A549 (cell line): ENCODE results near the gene ACVRL1. TPM values are rescaled to one million over a fixed set of nuclear protein-coding genes. Genes with fewer than 3 reads are reported as not detected.

Experiments
- ATAC-seq, 2 experiments: fragments of 200-7000 bp in 1 of 2; fragments of >200 bp in 1 of 2; cut with Nextera tagmentation in 1 of 2; cut with Tn5 transposase in 1 of 2; 3 replicates each; pipeline versions ENCODE4 v1.8.0 to v1.9.1; 2018 to 2020; ENCODE audit warnings: mild to moderate bottlenecking in 1 of 2, moderate library complexity in 1 of 2
- CTCF ChIA-PET: fragments of 300-600 bp; sonication (Branson Sonifier 250); formaldehyde crosslinking; extraction: SDS; loops from one replicate; lab custom pipeline; 2021; ENCODE audit warnings: antibody characterized with exemption, inconsistent platforms; lab: Yijun Ruan, JAX
- POLR2A ChIA-PET: fragments of 350-600 bp; formaldehyde crosslinking; extraction: SDS; loops from one replicate; lab custom pipeline; 2021; ENCODE audit warnings: antibody characterized with exemption, inconsistent platforms; lab: Yijun Ruan, JAX
- DNase-seq, 2 experiments: peaks; one replicate each; pipeline versions ENCODE4 v3.0.0 to v3.0.0-alpha.2; 2011 to 2016; ENCODE audit warnings: low read depth in 1 of 2, low spot score in 1 of 2
- FAIRE-seq: peaks from 2 replicates; lab custom pipeline; 2011; peaks lifted over from hg19 to GRCh38; lab: Jason Lieb, UNC
- H3K27ac ChIP-seq, 2 experiments: fragments of >200 bp; sonication (Bioruptor Twin); formaldehyde crosslinking; 3 replicates each; pipeline ENCODE4 v1.5.1; 2016 to 2017
- H3K4me1 ChIP-seq: fragments of >200 bp; sonication (Bioruptor Twin); formaldehyde crosslinking; 3 replicates; pipeline ENCODE4 v1.6.1; 2016
- H3K4me2 ChIP-seq: fragments of >200 bp; sonication (Bioruptor Twin); formaldehyde crosslinking; 3 replicates; pipeline ENCODE4 v1.6.1; 2016
- H3K4me3 ChIP-seq: fragments of >200 bp; sonication (Bioruptor Twin); formaldehyde crosslinking; 3 replicates; pipeline ENCODE4 v1.5.1; 2016
- H3K9me3 ChIP-seq: fragments of >200 bp; sonication (Bioruptor Twin); formaldehyde crosslinking; 3 replicates; pipeline ENCODE4 v1.6.1; 2016
- BCL3 ChIP-seq: fragments of >200 bp; sonication (Bioruptor Twin); formaldehyde crosslinking; IDR thresholded peaks from 3 replicates; pipeline ENCODE4 v1.6.1; 2016
- CBX8 ChIP-seq: fragments of 200-600 bp; sonication (generic); IDR thresholded peaks from 2 replicates; pipeline ENCODE4 v1.6.1; 2016
- CTCF ChIP-seq: fragments of >200 bp; sonication (Bioruptor Twin); formaldehyde crosslinking; IDR thresholded peaks from 3 replicates; pipeline ENCODE4 v1.5.1; 2016
- EHF ChIP-seq: fragments of 250-450 bp; sonication (Bioruptor Pico); IDR thresholded peaks from 2 replicates; pipeline ENCODE4 v1.5.0; 2020; ENCODE audit warnings: mild to moderate bottlenecking
- HEYL ChIP-seq: fragments of 250-450 bp; sonication (Bioruptor Pico); IDR thresholded peaks from 2 replicates; pipeline ENCODE4 v1.8.0; 2021; ENCODE audit warnings: mild to moderate bottlenecking, moderate library complexity
- HOXB5 ChIP-seq: fragments of 250-450 bp; sonication (Bioruptor Pico); IDR thresholded peaks from 2 replicates; pipeline ENCODE4 v1.5.0; 2020; ENCODE audit warnings: mild to moderate bottlenecking, moderate library complexity
- JUN ChIP-seq, 2 experiments: fragments of >200 bp; sonication (Bioruptor Twin); formaldehyde crosslinking; IDR thresholded peaks; 2 replicates in 1 of 2; 3 replicates in 1 of 2; pipeline ENCODE4 v1.6.1; 2016 to 2017
- KDM1A ChIP-seq: fragments of 200-600 bp; sonication (generic); IDR thresholded peaks from 2 replicates; pipeline ENCODE4 v1.6.1; 2016; ENCODE audit warnings: low read depth, mild to moderate bottlenecking
- KDM5A ChIP-seq: fragments of 200-600 bp; sonication (generic); IDR thresholded peaks from 2 replicates; pipeline ENCODE4 v1.6.1; 2016; ENCODE audit warnings: antibody characterized with exemption, mild to moderate bottlenecking
- MAX ChIP-seq: IDR thresholded peaks from 2 replicates; pipeline ENCODE4 v1.6.1; 2012
- MAZ ChIP-seq: fragments of 150-350 bp; IDR thresholded peaks from 2 replicates; pipeline ENCODE4 v1.6.1; 2014; ENCODE audit warnings: antibody characterized with exemption, low read depth, low read length, borderline replicate concordance
- MYC ChIP-seq: IDR thresholded peaks from 2 replicates; pipeline ENCODE4 v1.6.1; 2012; ENCODE audit warnings: mild to moderate bottlenecking, inconsistent platforms, low read length, improper control_type of control experiment, borderline replicate concordance
- NPAS2 ChIP-seq: fragments of 250-450 bp; sonication (Bioruptor Pico); IDR thresholded peaks from 2 replicates; pipeline ENCODE4 v1.8.0; 2022; ENCODE audit warnings: mild to moderate bottlenecking, moderate library complexity, borderline replicate concordance
- NR3C1 ChIP-seq: fragments of >200 bp; sonication (Bioruptor Twin); formaldehyde crosslinking; IDR thresholded peaks from 3 replicates; pipeline ENCODE4 v1.6.1; 2017
- PBX3 ChIP-seq: IDR thresholded peaks from 2 replicates; pipeline ENCODE4 v1.6.1; 2012
- PHF8 ChIP-seq: fragments of 200-600 bp; sonication (generic); IDR thresholded peaks from 2 replicates; pipeline ENCODE4 v1.6.1; 2016; ENCODE audit warnings: low read depth, mild to moderate bottlenecking, antibody characterized with exemption, moderate library complexity, borderline replicate concordance
- POLR2AphosphoS2 ChIP-seq: conservative IDR thresholded peaks from 2 replicates; pipeline ENCODE4 v1.6.1; 2012; ENCODE audit warnings: low read length, improper control_type of control experiment, inconsistent platforms
- RARB ChIP-seq: fragments of 250-450 bp; sonication (Bioruptor Pico); IDR thresholded peaks from 2 replicates; pipeline ENCODE4 v1.8.0; 2021; ENCODE audit warnings: mild to moderate bottlenecking, moderate library complexity
- ZC3H11A ChIP-seq: fragments of 450-650 bp; IDR thresholded peaks from 2 replicates; pipeline ENCODE4 v1.6.1; 2014; ENCODE audit warnings: antibody characterized with exemption, mild to moderate bottlenecking
- ZFP36 ChIP-seq: fragments of 450-650 bp; IDR thresholded peaks from 2 replicates; pipeline ENCODE4 v1.6.1; 2014; ENCODE audit warnings: borderline replicate concordance; ENCODE audit not compliant: partially characterized antibody
- WGBS: methylation state at CpG from one replicate; pipeline ENCODE4 v1.1.6; 2017; ENCODE audit errors: missing lambda C conversion rate; 5-methylcytosine and 5-hydroxymethylcytosine counted together
- polyA plus RNA-seq, 4 experiments: library from polyadenylated mRNA; depleted of rRNA in 3 of 4; stranded (reverse); fragments of >200 nt; fragmentation: RNase III in 1 of 4; extraction: RNeasy Plus Mini Kit Qiagen cat#74134 plus additional on column Dnase treatment in 1 of 4; gene quantifications; 2 replicates in 3 of 4; 3 replicates in 1 of 4; pipeline ENCODE4 v1.2.3, GENCODE V29; 2011 to 2017
- TF ChIP-seq, protein P1 (sequence below): fragments of >200 bp; sonication (Bioruptor Twin); formaldehyde crosslinking; IDR thresholded peaks from 2 replicates; pipeline ENCODE4 v1.6.1; 2016

The ACVRL1 gene
- polyA plus RNA-seq, 2 of the 4 experiments (the other 2 are of a cell fraction): 0.03 TPM; not detected in 1

GRCh38 chr12:51906430-51907082 lies 748 bp upstream of the ACVRL1 start:
- Histone ChIP-seq H3K4me2 (no peak overlapping the region), H3K9me3 (no peaks in the 10 kb centered on the region), H3K4me3 (no peak overlapping the region), H3K4me1 (no peaks in the 10 kb centered on the region), H3K27ac (no peak overlapping the region)
- ChIA-PET CTCF (interaction anchor here (1.0 to 4.9 kb wide), 6 partner anchors 10 to 117 kb away, joined by 3 to 32 read pairs (median 3); no protein-coding TSS in a partner anchor), POLR2A (no interaction called here)
- 65% methylated on average over 14 of the region's 23 CpGs for WGBS
- FAIRE-seq (no peak), ATAC-seq (peak in 1 of 2 experiments; percentile 9; a peak in 2 of 6 replicates), DNase-seq (no peak)
- no peak for TF ChIP-seq KDM1A
- TF ChIP-seq JUN (IDR thresholded peaks at IDR 0.05): no peak
- TF ChIP-seq MAZ: no peak
- no peak for TF ChIP-seq HOXB5 (CRISPR knock-in tag)
- TF ChIP-seq POLR2AphosphoS2: no peak
- no peak for TF ChIP-seq NPAS2 (CRISPR knock-in tag)
- TF ChIP-seq RARB (CRISPR knock-in tag): no peak
- no peak for TF ChIP-seq MYC
- no peak for TF ChIP-seq ZFP36
- TF ChIP-seq BCL3: no peak
- no peak for TF ChIP-seq PHF8
- no peak for TF ChIP-seq ZC3H11A

DNA sequence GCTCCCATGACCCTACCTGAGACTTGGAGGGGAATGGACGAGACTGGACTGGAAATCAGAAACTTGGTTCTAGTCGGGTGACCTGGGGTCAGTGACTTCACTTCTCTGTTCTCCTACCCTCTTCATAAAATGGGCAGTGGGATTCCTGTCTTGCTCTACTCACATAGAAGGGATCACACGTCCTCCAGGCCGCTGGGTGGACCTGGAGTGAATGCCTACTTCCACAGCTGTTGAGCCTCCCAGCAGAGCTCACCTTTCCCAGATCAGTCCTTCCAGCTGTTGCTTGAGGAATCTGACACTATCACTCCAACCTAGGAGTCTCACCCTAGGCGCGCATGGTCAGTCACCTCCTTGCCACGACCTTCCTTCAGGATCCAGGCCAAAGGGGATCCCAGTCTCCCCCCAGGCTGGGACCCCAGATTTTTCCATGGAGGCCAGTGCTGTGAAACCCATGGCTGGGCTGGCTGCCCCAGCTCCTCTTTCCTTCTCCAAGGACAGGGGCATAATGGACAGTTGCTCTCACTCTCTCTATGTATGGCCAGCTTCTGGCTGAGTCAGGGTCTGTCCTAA lies 637 bp downstream of the ACVRL1 start:
- ChIA-PET POLR2A (no interaction called here), CTCF (interaction anchor here (0.9 to 4.9 kb wide), 4 partner anchors 9 to 33 kb away, joined by 4 to 32 read pairs (median 5); no protein-coding TSS in a partner anchor)
- TF ChIP-seq BCL3 (no peak), PBX3 (no peak), CTCF (no peak), CBX8 (no peak), KDM5A (no peak), EHF (CRISPR knock-in tag) (no peak), MAZ (no peak), HEYL (no peak), JUN (IDR thresholded peaks at IDR 0.05) (no peak), MAX (no peak), NR3C1 (no peak)
- TF ChIP-seq, protein P1, sequence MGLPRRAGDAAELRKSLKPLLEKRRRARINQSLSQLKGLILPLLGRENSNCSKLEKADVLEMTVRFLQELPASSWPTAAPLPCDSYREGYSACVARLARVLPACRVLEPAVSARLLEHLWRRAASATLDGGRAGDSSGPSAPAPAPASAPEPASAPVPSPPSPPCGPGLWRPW: no peak
- H3K4me2 ChIP-seq: no peak overlapping the region
- no peak for DNase-seq
- H3K27ac ChIP-seq: no peak overlapping the region
- WGBS: 59% methylated on average over 7 of the region's 7 CpGs
- FAIRE-seq: no peak
- no peak for ATAC-seq
- no peaks in the 10 kb centered on the region for H3K4me1 ChIP-seq
- H3K9me3 ChIP-seq: no peaks in the 10 kb centered on the region
- H3K4me3 ChIP-seq: no peak overlapping the region
